ENCODE measurements around the gene RPTOR.

The RPTOR gene

GRCh38 chr17:80824549-80825470 lies 280.2 kb downstream of the RPTOR start:
- DNase-seq = no peak

- no peak for DNase-seq
These were observed 281.1 kb downstream of the RPTOR start for GRCh38 chr17:80825471-80826345.

GRCh38 chr17:80826346-80826954 lies 281.8 kb downstream of the RPTOR start:
- DNase-seq = no peak

- DNase-seq = peak in 35 of 56 donors; percentile 32 to 82 (median 62)
These were observed 282.5 kb downstream of the RPTOR start for GRCh38 chr17:80826955-80827645.

GRCh38 chr17:80827646-80828643 lies 283.3 kb downstream of the RPTOR start:
- no peak for DNase-seq

- DNase-seq = no peak
These were observed 284.7 kb downstream of the RPTOR start for GRCh38 chr17:80829166-80829813.

GRCh38 chr17:80830020-80830780 lies 285.6 kb downstream of the RPTOR start:
- no peak for DNase-seq

GRCh38 chr17:80831491-80831890 lies 286.9 kb downstream of the RPTOR start:
- no peak for DNase-seq

GRCh38 chr17:80832266-80832676 lies 287.6 kb downstream of the RPTOR start:
- DNase-seq = peak in 32 of 56 donors; percentile 7 to 71 (median 42)

GRCh38 chr17:80832888-80833583 lies 288.4 kb downstream of the RPTOR start:
- DNase-seq = peak in 54 of 56 donors; percentile 20 to 92 (median 74)

GRCh38 chr17:80833952-80834892 lies 289.6 kb downstream of the RPTOR start:
- DNase-seq = peak in 20 of 56 donors; percentile 10 to 68 (median 31)

- no peak for DNase-seq
These were observed 290.2 kb downstream of the RPTOR start for GRCh38 chr17:80834893-80835275.

GRCh38 chr17:80835816-80836657 lies 291.4 kb downstream of the RPTOR start:
- DNase-seq = peak in 45 of 56 donors; percentile 7 to 82 (median 54)

- DNase-seq = no peak
These were observed 292.0 kb downstream of the RPTOR start for GRCh38 chr17:80836658-80836965.

- DNase-seq = no peak
These were observed 292.4 kb downstream of the RPTOR start for GRCh38 chr17:80836971-80837481.
